ENCODE results near the gene SCUBE2. TPM values are rescaled to one million over a fixed set of nuclear protein-coding genes. Genes with fewer than 3 reads are reported as not detected.

The SCUBE2 gene
- total and polyA plus RNA-seq, 2 donors (not counting 3 experiments of a cell fraction or from before 2014, with no cell fraction given): 0.55 to 3.5 TPM

DNA sequence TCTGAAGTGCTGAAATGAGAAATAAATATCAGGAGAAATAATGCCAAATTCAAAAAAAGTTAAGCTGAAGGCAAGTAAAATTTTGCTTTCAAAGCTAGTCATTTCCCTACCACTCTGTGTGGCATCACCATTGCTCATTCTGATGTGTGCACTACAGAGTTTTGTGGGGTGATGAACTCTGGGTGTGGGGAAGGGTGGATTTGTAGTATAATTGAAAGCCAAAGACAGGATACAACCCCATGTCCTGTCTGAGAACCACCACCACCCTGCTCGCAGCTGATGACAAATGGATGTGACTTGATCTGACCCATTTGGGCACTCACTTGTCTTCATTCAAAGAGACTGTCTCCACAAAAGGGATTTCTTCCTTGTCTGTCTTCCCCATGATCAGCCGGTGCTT, 107.8 kb downstream of the SCUBE2 start:
- dilution Hi-C loops (cut with MboI; ENCODE audit: extremely low pct_ligation_motif_present, low sequenced_read_pairs): no loop called here
- TF ChIP-seq FOS (IDR thresholded peaks at IDR 0.05; ENCODE audit: borderline replicate concordance, insufficient read depth, low read length) (no peak), JUN (IDR thresholded peaks at IDR 0.05; ENCODE audit: borderline replicate concordance, insufficient read depth, insufficient read length, low read depth) (no peak), MYC (IDR thresholded peaks at IDR 0.05; ENCODE audit: low read depth, low read length) (no peak), POLR2A (IDR thresholded peaks at IDR 0.05; ENCODE audit: low read depth, low read length) (no peak), EZH2 (IDR thresholded peaks at IDR 0.05; ENCODE audit: borderline replicate concordance, low read depth, low read length, severe bottlenecking) (no peak), GATA2 (IDR thresholded peaks at IDR 0.05; ENCODE audit: insufficient read depth, insufficient read length, low read depth, low read length) (no peak), POLR2AphosphoS5 (IDR thresholded peaks at IDR 0.05; ENCODE audit: insufficient read depth, low read depth, low read length) (no peak)
- TF ChIP-seq, protein P1, sequence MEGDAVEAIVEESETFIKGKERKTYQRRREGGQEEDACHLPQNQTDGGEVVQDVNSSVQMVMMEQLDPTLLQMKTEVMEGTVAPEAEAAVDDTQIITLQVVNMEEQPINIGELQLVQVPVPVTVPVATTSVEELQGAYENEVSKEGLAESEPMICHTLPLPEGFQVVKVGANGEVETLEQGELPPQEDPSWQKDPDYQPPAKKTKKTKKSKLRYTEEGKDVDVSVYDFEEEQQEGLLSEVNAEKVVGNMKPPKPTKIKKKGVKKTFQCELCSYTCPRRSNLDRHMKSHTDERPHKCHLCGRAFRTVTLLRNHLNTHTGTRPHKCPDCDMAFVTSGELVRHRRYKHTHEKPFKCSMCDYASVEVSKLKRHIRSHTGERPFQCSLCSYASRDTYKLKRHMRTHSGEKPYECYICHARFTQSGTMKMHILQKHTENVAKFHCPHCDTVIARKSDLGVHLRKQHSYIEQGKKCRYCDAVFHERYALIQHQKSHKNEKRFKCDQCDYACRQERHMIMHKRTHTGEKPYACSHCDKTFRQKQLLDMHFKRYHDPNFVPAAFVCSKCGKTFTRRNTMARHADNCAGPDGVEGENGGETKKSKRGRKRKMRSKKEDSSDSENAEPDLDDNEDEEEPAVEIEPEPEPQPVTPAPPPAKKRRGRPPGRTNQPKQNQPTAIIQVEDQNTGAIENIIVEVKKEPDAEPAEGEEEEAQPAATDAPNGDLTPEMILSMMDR (IDR thresholded peaks at IDR 0.05; ENCODE audit: extremely low read depth in 1 of 2, insufficient read depth in 1 of 2, low read depth in 1 of 2, low read length in 2 of 2): no peak
- TF ChIP-seq, protein P2, sequence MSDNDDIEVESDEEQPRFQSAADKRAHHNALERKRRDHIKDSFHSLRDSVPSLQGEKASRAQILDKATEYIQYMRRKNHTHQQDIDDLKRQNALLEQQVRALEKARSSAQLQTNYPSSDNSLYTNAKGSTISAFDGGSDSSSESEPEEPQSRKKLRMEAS (IDR thresholded peaks at IDR 0.05; ENCODE audit: insufficient read depth, insufficient read length): no peak
- POLR2A ChIA-PET: no interaction called here
- H3K4me3 ChIP-seq (replicated peaks in 1 of 3; ENCODE audit: insufficient read depth in 1 of 3, low read depth in 1 of 3, low read length in 3 of 3): no peak overlapping the region
- no peak for FAIRE-seq
- H3K27ac ChIP-seq (ENCODE audit: insufficient read depth, low read depth, low read length): no peak overlapping the region
- no peak for DNase-seq (ENCODE audit: low read depth, low spot score)
- H3K9ac ChIP-seq (replicated peaks; ENCODE audit: extremely low read depth, insufficient read depth, low read length): no peak overlapping the region
- no TSS peak for BruUV-seq (replicated peaks)
- H3K4me1 ChIP-seq (ENCODE audit: control insufficient read depth, extremely low read depth, insufficient read depth, low read length): no peaks in the 10 kb centered on the region
- H3K9me1 ChIP-seq (replicated peaks; ENCODE audit: control insufficient read depth, extremely low read depth, insufficient read depth, low read length): no peaks in the 10 kb centered on the region
- intact Hi-C loops (cut with micrococcal nuclease): no loop called here
- H3K36me3 ChIP-seq (ENCODE audit: control insufficient read depth in 2 of 2, extremely low read depth in 1 of 2, insufficient read depth in 2 of 2, low read length in 2 of 2): no peaks in the 10 kb centered on the region
- no peaks in the 10 kb centered on the region for H4K20me1 ChIP-seq (replicated peaks; ENCODE audit: control insufficient read depth, extremely low read depth, insufficient read depth, low read length)
- no peaks in the 10 kb centered on the region for H3K79me2 ChIP-seq (ENCODE audit: control insufficient read depth, insufficient read depth, low read length)
- no peak overlapping the region for H2AFZ ChIP-seq (ENCODE audit: low read depth, low read length)
- CTCF ChIA-PET: no interaction called here
- H3K4me2 ChIP-seq (ENCODE audit: insufficient read depth, low read length): no peak overlapping the region
- no peaks in the 10 kb centered on the region for H3K27me3 ChIP-seq (ENCODE audit: control insufficient read depth in 2 of 2, insufficient read depth in 2 of 2, low read length in 2 of 2)
- no peaks in the 10 kb centered on the region for H3K9me3 ChIP-seq (replicated peaks; ENCODE audit: control insufficient read depth, insufficient read depth, low read length)
